ENCODE measurements around the gene ZNF618.

- TF ChIP-seq, protein P1, sequence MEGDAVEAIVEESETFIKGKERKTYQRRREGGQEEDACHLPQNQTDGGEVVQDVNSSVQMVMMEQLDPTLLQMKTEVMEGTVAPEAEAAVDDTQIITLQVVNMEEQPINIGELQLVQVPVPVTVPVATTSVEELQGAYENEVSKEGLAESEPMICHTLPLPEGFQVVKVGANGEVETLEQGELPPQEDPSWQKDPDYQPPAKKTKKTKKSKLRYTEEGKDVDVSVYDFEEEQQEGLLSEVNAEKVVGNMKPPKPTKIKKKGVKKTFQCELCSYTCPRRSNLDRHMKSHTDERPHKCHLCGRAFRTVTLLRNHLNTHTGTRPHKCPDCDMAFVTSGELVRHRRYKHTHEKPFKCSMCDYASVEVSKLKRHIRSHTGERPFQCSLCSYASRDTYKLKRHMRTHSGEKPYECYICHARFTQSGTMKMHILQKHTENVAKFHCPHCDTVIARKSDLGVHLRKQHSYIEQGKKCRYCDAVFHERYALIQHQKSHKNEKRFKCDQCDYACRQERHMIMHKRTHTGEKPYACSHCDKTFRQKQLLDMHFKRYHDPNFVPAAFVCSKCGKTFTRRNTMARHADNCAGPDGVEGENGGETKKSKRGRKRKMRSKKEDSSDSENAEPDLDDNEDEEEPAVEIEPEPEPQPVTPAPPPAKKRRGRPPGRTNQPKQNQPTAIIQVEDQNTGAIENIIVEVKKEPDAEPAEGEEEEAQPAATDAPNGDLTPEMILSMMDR (IDR thresholded peaks at IDR 0.05; ENCODE audit: borderline replicate concordance, extremely low read depth, low read length, poor library complexity, severe bottlenecking) = peak; percentile 34
- no peak for TF ChIP-seq EZH2 (IDR thresholded peaks at IDR 0.05; ENCODE audit: borderline replicate concordance, low read depth, low read length, severe bottlenecking)
Observed at GRCh38 chr9:113853333-113853732, 22.8 kb upstream of the ZNF618 start.
